Esophagus muscularis mucosa (tissue), 3 donors: ENCODE data around the gene ACP4.

Source experiments
- CTCF ChIP-seq, 3 experiments: fragments of 200-600 bp in 2 of 3; fragments of 450-650 bp in 1 of 3; sonication (generic) in 2 of 3; IDR thresholded peaks; one replicate each; pipeline ENCODE4 v1.5.1; 2017 to 2019; ENCODE audit warnings: antibody characterized with exemption in 3 of 3, mild to moderate bottlenecking in 2 of 3, moderate library complexity in 1 of 3
- EP300 ChIP-seq: sonication (generic); formaldehyde crosslinking; IDR thresholded peaks from one replicate; pipeline ENCODE4 v1.6.1; 2017; ENCODE audit warnings: antibody characterized with exemption

- TF ChIP-seq CTCF (IDR thresholded peaks at IDR 0.05) (no peak), EP300 (no peak)
Measured at GRCh38 chr19:50745221-50745620, 45.0 kb upstream of the ACP4 start.
